Eye (tissue), 1 donor: ENCODE measurements around the gene ALG9.

ENCODE experiments used
- DNase-seq: peaks from one replicate; pipeline ENCODE4 v3.0.0-alpha.2; 2015

The ALG9 gene

GRCh38 chr11:111834432-111835163 lies 36.8 kb downstream of the ALG9 start:
- DNase-seq, result peak; percentile 21

- DNase-seq, result no peak
Measured at GRCh38 chr11:111833524-111833923, 37.9 kb downstream of the ALG9 start.

GRCh38 chr11:111829185-111829968 lies 42.0 kb downstream of the ALG9 start:
- DNase-seq, result no peak

- no peak for DNase-seq
Measured at GRCh38 chr11:111826322-111826950, 44.9 kb downstream of the ALG9 start.

GRCh38 chr11:111823629-111824028 lies 47.8 kb downstream of the ALG9 start:
- DNase-seq, result no peak

GRCh38 chr11:111823131-111823530 lies 48.2 kb downstream of the ALG9 start:
- no peak for DNase-seq

- no peak for DNase-seq
Measured at GRCh38 chr11:111819829-111820237, 51.5 kb downstream of the ALG9 start.

GRCh38 chr11:111819161-111819828 lies 52.1 kb downstream of the ALG9 start:
- no peak for DNase-seq

- DNase-seq, result no peak
Measured at GRCh38 chr11:111815489-111815888, 55.9 kb downstream of the ALG9 start.

- no peak for DNase-seq
Measured at GRCh38 chr11:111814557-111815320, 56.6 kb downstream of the ALG9 start.

- no peak for DNase-seq
Measured at GRCh38 chr11:111814106-111814505, 57.3 kb downstream of the ALG9 start.

GRCh38 chr11:111812211-111812610 lies 59.2 kb downstream of the ALG9 start:
- DNase-seq, result no peak

- no peak for DNase-seq
Measured at GRCh38 chr11:111811445-111811844, 59.9 kb downstream of the ALG9 start.

GRCh38 chr11:111808834-111809233 lies 62.5 kb downstream of the ALG9 start:
- no peak for DNase-seq

GRCh38 chr11:111808063-111808588 lies 63.3 kb downstream of the ALG9 start:
- no peak for DNase-seq

GRCh38 chr11:111807076-111807475 lies 64.3 kb downstream of the ALG9 start:
- no peak for DNase-seq

GRCh38 chr11:111801135-111801534 lies 70.2 kb downstream of the ALG9 start:
- peak; percentile 96 for DNase-seq

- DNase-seq, result no peak
Measured at GRCh38 chr11:111798279-111798678, 73.1 kb downstream of the ALG9 start.

- DNase-seq, result no peak
Measured at GRCh38 chr11:111797145-111797581, 74.2 kb downstream of the ALG9 start.

GRCh38 chr11:111796696-111797095 lies 74.7 kb downstream of the ALG9 start:
- DNase-seq, result no peak

GRCh38 chr11:111795334-111795985 lies 75.9 kb downstream of the ALG9 start:
- no peak for DNase-seq

GRCh38 chr11:111793863-111794262 lies 77.5 kb downstream of the ALG9 start:
- DNase-seq, result peak; percentile 74
